HFFc6 (cell line): ENCODE data around the gene TM4SF4. TPM values are rescaled to one million over a fixed set of nuclear protein-coding genes. Genes with fewer than 3 reads are reported as not detected.
A peak's percentile ranks its signal among the peaks of the same experiment; 100 is the strongest.

Experiments
- DNase-seq: peaks from one replicate; pipeline ENCODE4 v3.0.0-alpha.2; 2018
- H3K27ac Mint-ChIP-seq: 2 replicates; pipeline ENCODE4 v1.8.0; 2020; ENCODE audit warnings: mild to moderate bottlenecking, mixed read lengths
- H3K27me3 Mint-ChIP-seq: 2 replicates; pipeline ENCODE4 v1.8.0; 2021; ENCODE audit warnings: mild to moderate bottlenecking, moderate library complexity, mixed read lengths; ENCODE audit not compliant: insufficient read depth
- H3K36me3 Mint-ChIP-seq: 2 replicates; pipeline ENCODE4 v1.8.0; 2021; ENCODE audit warnings: low read depth, mixed read lengths
- H3K4me1 Mint-ChIP-seq: 2 replicates; pipeline ENCODE4 v1.8.0; 2020; ENCODE audit warnings: low read depth, mixed read lengths
- H3K4me3 Mint-ChIP-seq: 2 replicates; pipeline ENCODE4 v1.8.0; 2020; ENCODE audit warnings: mild to moderate bottlenecking, moderate library complexity, mixed read lengths
- H3K9me3 Mint-ChIP-seq: 2 replicates; pipeline ENCODE4 v1.8.0; 2020; ENCODE audit warnings: mild to moderate bottlenecking, mixed read lengths
- total RNA-seq, 6 experiments: library from RNA; stranded (reverse); fragmentation: NEBNext Ultra II Directional; extraction: Animal tissue kit (Norgen Biotek cat#: 25700); gene quantifications; 2 replicates in 1 of 6; 3 replicates in 5 of 6; pipeline ENCODE4 v1.2.3, GENCODE V29; 2021
- TF ChIP-seq, protein P1 (sequence below): fragments of 200-600 bp; sonication (generic); IDR thresholded peaks from 2 replicates; pipeline ENCODE4 v1.5.0; 2021; ENCODE audit warnings: antibody characterized with exemption, mild to moderate bottlenecking

Gene TM4SF4
- total RNA-seq, 6 experiments from 2014 or later = 0.25 to 1.3 (median 0.63) TPM

DNA sequence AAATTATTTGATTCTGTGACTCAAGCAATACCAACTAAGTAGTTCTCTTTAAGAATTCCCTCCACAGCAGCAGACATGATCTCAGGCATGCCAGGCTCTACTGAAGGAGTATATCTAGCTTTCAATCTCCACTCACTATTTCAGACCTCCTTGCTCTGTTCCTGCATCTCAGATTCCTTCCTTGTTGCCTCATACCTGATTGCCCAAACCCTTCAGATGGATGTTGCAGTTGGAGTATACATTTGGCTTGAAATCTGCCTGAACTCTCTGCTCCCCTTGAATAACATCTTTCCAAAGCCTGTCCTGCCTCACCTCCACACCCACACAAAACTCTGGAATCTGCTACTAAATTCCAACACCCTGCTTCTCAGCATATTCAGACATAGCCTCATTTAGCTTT is 19.8 kb upstream of the TM4SF4 start:
- Mint-ChIP-seq H3K27ac (peak overlapping the region; percentile 66), H3K36me3 (peaks cover 28% of the 10 kb centered on the region), H3K9me3 (peaks cover 31% of the 10 kb centered on the region), H3K27me3 (no peaks in the 10 kb centered on the region), H3K4me3 (peak overlapping the region; percentile 20; the same call in 1 of the 2 replicates), H3K4me1 (peaks cover 50% of the 10 kb centered on the region)
- peak; percentile 62 for DNase-seq
- TF ChIP-seq, protein P1, sequence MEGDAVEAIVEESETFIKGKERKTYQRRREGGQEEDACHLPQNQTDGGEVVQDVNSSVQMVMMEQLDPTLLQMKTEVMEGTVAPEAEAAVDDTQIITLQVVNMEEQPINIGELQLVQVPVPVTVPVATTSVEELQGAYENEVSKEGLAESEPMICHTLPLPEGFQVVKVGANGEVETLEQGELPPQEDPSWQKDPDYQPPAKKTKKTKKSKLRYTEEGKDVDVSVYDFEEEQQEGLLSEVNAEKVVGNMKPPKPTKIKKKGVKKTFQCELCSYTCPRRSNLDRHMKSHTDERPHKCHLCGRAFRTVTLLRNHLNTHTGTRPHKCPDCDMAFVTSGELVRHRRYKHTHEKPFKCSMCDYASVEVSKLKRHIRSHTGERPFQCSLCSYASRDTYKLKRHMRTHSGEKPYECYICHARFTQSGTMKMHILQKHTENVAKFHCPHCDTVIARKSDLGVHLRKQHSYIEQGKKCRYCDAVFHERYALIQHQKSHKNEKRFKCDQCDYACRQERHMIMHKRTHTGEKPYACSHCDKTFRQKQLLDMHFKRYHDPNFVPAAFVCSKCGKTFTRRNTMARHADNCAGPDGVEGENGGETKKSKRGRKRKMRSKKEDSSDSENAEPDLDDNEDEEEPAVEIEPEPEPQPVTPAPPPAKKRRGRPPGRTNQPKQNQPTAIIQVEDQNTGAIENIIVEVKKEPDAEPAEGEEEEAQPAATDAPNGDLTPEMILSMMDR = no peak

DNA sequence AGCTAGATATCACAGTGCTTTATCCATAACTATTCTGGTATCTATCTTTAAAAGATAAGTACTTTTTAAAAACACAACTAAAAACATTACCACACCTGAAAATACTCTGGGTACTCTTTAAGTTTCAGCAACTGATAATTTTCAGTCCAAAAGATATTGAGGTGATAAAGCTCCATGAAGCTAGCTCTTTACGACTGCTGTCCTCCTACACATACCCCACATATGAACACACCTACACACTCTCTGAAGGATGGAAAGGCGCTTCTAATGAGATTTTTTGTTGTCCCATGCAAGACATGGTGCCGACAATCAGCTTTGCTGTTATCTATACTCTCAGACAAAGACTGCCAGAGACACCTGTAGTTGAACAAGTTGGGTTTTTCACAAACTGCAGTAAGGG is 19.1 kb upstream of the TM4SF4 start:
- H3K27me3 Mint-ChIP-seq = no peaks in the 10 kb centered on the region
- peaks cover 27% of the 10 kb centered on the region for H3K36me3 Mint-ChIP-seq
- H3K4me1 Mint-ChIP-seq = peaks cover 44% of the 10 kb centered on the region
- H3K9me3 Mint-ChIP-seq = peaks cover 29% of the 10 kb centered on the region
- TF ChIP-seq, protein P1 = no peak
- DNase-seq = no peak
- H3K4me3 Mint-ChIP-seq = no peak overlapping the region
- H3K27ac Mint-ChIP-seq = no peak overlapping the region

DNA sequence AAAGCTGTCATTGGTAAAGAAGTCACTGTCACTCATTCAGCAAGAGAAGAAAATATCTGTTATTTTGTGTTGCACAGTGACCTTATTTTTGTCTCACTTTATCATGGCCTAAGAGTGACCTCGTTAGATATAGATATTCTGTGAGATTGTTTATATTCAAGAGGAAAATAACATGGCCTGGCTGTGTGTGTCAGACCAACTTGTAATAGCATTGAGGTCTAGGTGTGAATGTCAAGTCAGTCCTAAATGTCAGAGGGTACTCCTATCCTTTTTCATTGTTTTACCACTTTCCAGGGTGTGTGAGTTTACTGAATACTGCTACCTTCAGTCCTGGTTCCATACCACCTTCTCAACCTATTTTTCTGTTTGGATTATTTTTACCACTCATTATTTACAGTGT is 18.5 kb upstream of the TM4SF4 start:
- Mint-ChIP-seq H3K27ac (no peak overlapping the region), H3K36me3 (peaks cover 20% of the 10 kb centered on the region), H3K4me3 (no peak overlapping the region), H3K9me3 (peaks cover 23% of the 10 kb centered on the region), H3K27me3 (no peaks in the 10 kb centered on the region), H3K4me1 (peaks cover 38% of the 10 kb centered on the region)
- DNase-seq = no peak
- TF ChIP-seq, protein P1 = no peak

DNA sequence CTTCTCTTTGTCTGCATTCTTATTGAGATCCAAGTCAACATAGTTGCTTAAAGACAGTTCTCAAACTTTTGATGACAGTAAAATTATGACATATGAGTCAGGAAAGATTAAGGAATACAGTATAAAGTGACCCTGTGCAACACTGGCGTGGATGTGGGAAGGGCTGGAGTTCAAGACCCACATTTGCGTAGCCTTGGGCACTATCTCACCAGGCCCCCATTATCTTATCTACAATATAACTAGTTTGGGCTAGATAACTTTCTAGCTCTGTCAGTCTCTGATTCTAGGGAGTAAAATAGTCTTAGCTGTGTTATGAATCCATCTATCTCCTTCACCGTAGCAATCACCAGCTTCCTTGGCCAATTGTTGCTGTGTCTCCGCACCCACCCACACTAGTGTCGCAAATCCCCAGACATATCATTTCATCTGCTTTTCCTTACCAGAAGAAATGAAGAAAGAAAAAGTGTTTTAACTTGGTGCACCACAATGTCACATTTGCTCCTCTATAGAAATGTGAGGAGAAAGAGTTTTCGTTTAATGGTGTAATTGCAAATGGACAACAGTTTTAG is 14.9 kb upstream of the TM4SF4 start:
- TF ChIP-seq, protein P1 = no peak

DNA sequence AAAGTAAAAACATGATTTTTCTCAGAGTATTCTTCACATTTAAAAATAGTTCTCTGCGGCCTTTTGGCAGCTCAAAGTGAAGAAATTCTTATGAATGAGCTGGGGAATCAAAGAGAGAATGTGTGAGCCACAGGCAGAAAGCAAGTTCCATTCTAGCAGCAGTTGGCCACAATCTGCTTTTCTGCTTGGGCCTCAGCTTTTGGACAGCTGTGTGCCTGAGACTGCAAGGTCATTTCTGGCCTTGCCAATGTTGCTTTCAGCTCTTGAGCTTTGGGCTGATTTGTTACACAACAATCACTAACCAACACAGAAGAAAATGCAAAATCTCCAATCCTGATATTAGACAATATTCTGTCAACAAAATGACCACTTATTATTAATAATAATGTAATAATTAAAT is 14.4 kb upstream of the TM4SF4 start:
- Mint-ChIP-seq H3K36me3 (peaks cover 20% of the 10 kb centered on the region), H3K4me3 (no peak overlapping the region), H3K9me3 (peaks cover 13% of the 10 kb centered on the region), H3K4me1 (peaks cover 42% of the 10 kb centered on the region), H3K27me3 (no peaks in the 10 kb centered on the region), H3K27ac (no peak overlapping the region)
- TF ChIP-seq, protein P1 = no peak
- no peak for DNase-seq

More for the DNA sequence above, 14.9 kb upstream of the TM4SF4 start:
- no peaks in the 10 kb centered on the region for H3K27me3 Mint-ChIP-seq
- no peak overlapping the region for H3K4me3 Mint-ChIP-seq
- no peak overlapping the region; the same call in 1 of the 2 replicates for H3K27ac Mint-ChIP-seq
- peaks cover 47% of the 10 kb centered on the region for H3K4me1 Mint-ChIP-seq
- no peak for DNase-seq
- H3K36me3 Mint-ChIP-seq = peaks cover 15% of the 10 kb centered on the region
- H3K9me3 Mint-ChIP-seq = peaks cover 11% of the 10 kb centered on the region
